HG03159 (cell line): ENCODE data around the gene MUSTN1.

Experiments
- ATAC-seq: cut with Tn5 transposase; IDR thresholded peaks from one replicate; pipeline ENCODE4 v1.9.1; 2021; ENCODE audit warnings: mild to moderate bottlenecking, moderate library complexity; ENCODE audit not compliant: unreplicated experiment

The MUSTN1 gene

GRCh38 chr3:52854013-52854412, 19.2 kb upstream of the MUSTN1 start:
- ATAC-seq, result no peak

GRCh38 chr3:52852419-52852818, 17.6 kb upstream of the MUSTN1 start:
- ATAC-seq, result no peak

- ATAC-seq, result no peak
These were observed 16.5 kb upstream of the MUSTN1 start for GRCh38 chr3:52851348-52851747.

GRCh38 chr3:52849656-52850055, 14.8 kb upstream of the MUSTN1 start:
- ATAC-seq, result no peak

GRCh38 chr3:52848617-52849016, 13.8 kb upstream of the MUSTN1 start:
- ATAC-seq, result no peak

- no peak for ATAC-seq
These were observed 12.9 kb upstream of the MUSTN1 start for GRCh38 chr3:52847726-52848125.

GRCh38 chr3:52847241-52847640, 12.4 kb upstream of the MUSTN1 start:
- no peak for ATAC-seq

GRCh38 chr3:52846432-52846965, 11.7 kb upstream of the MUSTN1 start:
- no peak for ATAC-seq

GRCh38 chr3:52845691-52846431, 11.0 kb upstream of the MUSTN1 start:
- no peak for ATAC-seq

GRCh38 chr3:52845157-52845556, 10.3 kb upstream of the MUSTN1 start:
- no peak for ATAC-seq

GRCh38 chr3:52844290-52844975, 9.6 kb upstream of the MUSTN1 start:
- ATAC-seq, result no peak

- ATAC-seq, result no peak
These were observed 9.1 kb upstream of the MUSTN1 start for GRCh38 chr3:52843881-52844280.

- no peak for ATAC-seq
These were observed 8.5 kb upstream of the MUSTN1 start for GRCh38 chr3:52843108-52843865.

GRCh38 chr3:52842424-52842823, 7.6 kb upstream of the MUSTN1 start:
- no peak for ATAC-seq

- ATAC-seq, result no peak
These were observed 7.1 kb upstream of the MUSTN1 start for GRCh38 chr3:52841981-52842340.

GRCh38 chr3:52841211-52841980, 6.6 kb upstream of the MUSTN1 start:
- ATAC-seq, result no peak

GRCh38 chr3:52839892-52840545, 5.2 kb upstream of the MUSTN1 start:
- ATAC-seq, result no peak

GRCh38 chr3:52839268-52839575, 4.4 kb upstream of the MUSTN1 start:
- ATAC-seq, result no peak

- no peak for ATAC-seq
These were observed 3.9 kb upstream of the MUSTN1 start for GRCh38 chr3:52838561-52839267.

- ATAC-seq, result no peak
These were observed 2.2 kb upstream of the MUSTN1 start for GRCh38 chr3:52836986-52837385.
